Measurements from ENCODE around the gene RBM43. TPM values are rescaled to one million over a fixed set of nuclear protein-coding genes. Genes with fewer than 3 reads are reported as not detected.

RBM43 gene
- total RNA-seq, 1 experiment from 2014 or later: 1.8 TPM

- H3K9me3 Mint-ChIP-seq: no peaks in the 10 kb centered on the region
- no peaks in the 10 kb centered on the region for H3K36me3 Mint-ChIP-seq (ENCODE audit: insufficient read depth in 1 of 3, low read depth in 3 of 3)
Measured at GRCh38 chr2:151207100-151207499, 54.6 kb downstream of the RBM43 start.

More at GRCh38 chr2:151207100-151207499, 54.6 kb downstream of the RBM43 start:
- Histone ChIP-seq H4K5ac (ENCODE audit: insufficient read length, low read depth, low read length) (no peak overlapping the region), H3K14ac (ENCODE audit: insufficient read depth, low read length) (no peak overlapping the region), H2BK12ac (ENCODE audit: insufficient read length, low read depth, low read length) (no peak overlapping the region), H3K79me2 (ENCODE audit: insufficient read depth, low read length) (no peaks in the 10 kb centered on the region), H3K79me1 (ENCODE audit: insufficient read depth, low read depth, low read length, poor library complexity, severe bottlenecking) (no peaks in the 10 kb centered on the region), H2AFZ (ENCODE audit: low read length) (no peak overlapping the region), H4K8ac (replicated peaks; ENCODE audit: insufficient read length, low read depth, low read length) (no peak overlapping the region), H3K27me3 (ENCODE audit: insufficient read depth, low read length) (no peaks in the 10 kb centered on the region), H3K4ac (ENCODE audit: low read depth, low read length) (no peak overlapping the region), H3T11ph (ENCODE audit: low read length) (no peak overlapping the region), H2BK20ac (ENCODE audit: low read depth, low read length, poor library complexity, severe bottlenecking) (no peak overlapping the region), H3K23me2 (ENCODE audit: insufficient read length, low read depth, low read length, poor library complexity, severe bottlenecking) (no peaks in the 10 kb centered on the region), H2BK5ac (ENCODE audit: insufficient read length, low read length) (no peak overlapping the region), H3K18ac (ENCODE audit: insufficient read length, low read depth, low read length) (no peak overlapping the region), H3K56ac (ENCODE audit: insufficient read length, low read depth, low read length) (no peak overlapping the region), H3K4me1 (ENCODE audit: insufficient read depth, low read length) (no peaks in the 10 kb centered on the region), H4K20me1 (ENCODE audit: control insufficient read depth, insufficient read depth, insufficient read length) (no peaks in the 10 kb centered on the region), H3K9me3 (ENCODE audit: control insufficient read depth, low read depth, low read length) (no peaks in the 10 kb centered on the region), H3K4me2 (ENCODE audit: insufficient read depth, insufficient read length, low read length) (no peak overlapping the region), H2BK120ac (ENCODE audit: low read depth, low read length, poor library complexity, severe bottlenecking) (no peak overlapping the region), H4K91ac (ENCODE audit: insufficient read length, low read depth, low read length) (no peak overlapping the region), H3K27ac (ENCODE audit: insufficient read length, low read depth, low read length) (no peak overlapping the region), H2AK5ac (ENCODE audit: insufficient read length, low read length) (no peak overlapping the region), H3K9ac (ENCODE audit: extremely low read depth, insufficient read length, low read length) (no peak overlapping the region), H3K23ac (ENCODE audit: insufficient read length, low read depth, low read length) (no peak overlapping the region), H2BK15ac (ENCODE audit: low read depth, low read length) (no peak overlapping the region)
- no peak for DNase-seq
- H3K27me3 Mint-ChIP-seq (ENCODE audit: low read depth): no peaks in the 10 kb centered on the region
- H3K27ac Mint-ChIP-seq: no peak overlapping the region
- peaks cover 6% of the 10 kb centered on the region in 2 experiments for H3K4me1 Mint-ChIP-seq
- no CpG with 5 or more reads among the region's 3 CpGs for WGBS (ENCODE audit: extremely low coverage, insufficient read length, low lambda C conversion rate)
- H3K4me3 Mint-ChIP-seq: no peak overlapping the region
- no peak for TF ChIP-seq CTCF (conservative IDR thresholded peaks at IDR 0.05)
